ENCODE measurements around the gene NFIB. TPM values are rescaled to one million over a fixed set of nuclear protein-coding genes. Genes with fewer than 3 reads are reported as not detected.

The NFIB gene
- total RNA-seq, 2 donors from 2014 or later, result 47.0 to 65.9 TPM

GRCh38 chr9:14103115-14103514, 210.8 kb downstream of the NFIB start:
- no peak overlapping the region for H3K4me3 ChIP-seq
- H3K9me3 ChIP-seq, result no peaks in the 10 kb centered on the region
- no peak for TF ChIP-seq POLR2A (IDR thresholded peaks at IDR 0.05)
- TF ChIP-seq, protein P1, sequence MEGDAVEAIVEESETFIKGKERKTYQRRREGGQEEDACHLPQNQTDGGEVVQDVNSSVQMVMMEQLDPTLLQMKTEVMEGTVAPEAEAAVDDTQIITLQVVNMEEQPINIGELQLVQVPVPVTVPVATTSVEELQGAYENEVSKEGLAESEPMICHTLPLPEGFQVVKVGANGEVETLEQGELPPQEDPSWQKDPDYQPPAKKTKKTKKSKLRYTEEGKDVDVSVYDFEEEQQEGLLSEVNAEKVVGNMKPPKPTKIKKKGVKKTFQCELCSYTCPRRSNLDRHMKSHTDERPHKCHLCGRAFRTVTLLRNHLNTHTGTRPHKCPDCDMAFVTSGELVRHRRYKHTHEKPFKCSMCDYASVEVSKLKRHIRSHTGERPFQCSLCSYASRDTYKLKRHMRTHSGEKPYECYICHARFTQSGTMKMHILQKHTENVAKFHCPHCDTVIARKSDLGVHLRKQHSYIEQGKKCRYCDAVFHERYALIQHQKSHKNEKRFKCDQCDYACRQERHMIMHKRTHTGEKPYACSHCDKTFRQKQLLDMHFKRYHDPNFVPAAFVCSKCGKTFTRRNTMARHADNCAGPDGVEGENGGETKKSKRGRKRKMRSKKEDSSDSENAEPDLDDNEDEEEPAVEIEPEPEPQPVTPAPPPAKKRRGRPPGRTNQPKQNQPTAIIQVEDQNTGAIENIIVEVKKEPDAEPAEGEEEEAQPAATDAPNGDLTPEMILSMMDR (IDR thresholded peaks at IDR 0.05), result no peak
- intact Hi-C loops (cut with DNase I), result no loop called here
- H3K27ac ChIP-seq, result peak overlapping the region in 1 of 4 donors; percentile 12
- WGBS, 2 donors, result 40 to 48% methylated on average over 3 of the region's 3 CpGs
- peaks cover 28% of the 10 kb centered on the region for H3K4me1 ChIP-seq
- ATAC-seq (no peak), DNase-seq (no peak)
- no peaks in the 10 kb centered on the region for H3K27me3 ChIP-seq
- no peaks in the 10 kb centered on the region for H3K36me3 ChIP-seq (replicated peaks in 1 of 2; ENCODE audit: insufficient read depth in 1 of 2, low read depth in 2 of 2)

GRCh38 chr9:14099737-14100136, 214.2 kb downstream of the NFIB start:
- WGBS, 2 donors, result 94 to 98% methylated on average over 7 of the region's 7 CpGs
- intact Hi-C loops (cut with DNase I), result no loop called here
- Histone ChIP-seq H3K27me3 (no peaks in the 10 kb centered on the region), H3K9me3 (no peaks in the 10 kb centered on the region), H3K4me1 (peaks cover 27% of the 10 kb centered on the region), H3K27ac (no peak overlapping the region), H3K4me3 (no peak overlapping the region), H3K36me3 (replicated peaks in 1 of 2; ENCODE audit: insufficient read depth in 1 of 2, low read depth in 2 of 2) (no peaks in the 10 kb centered on the region)
- DNase-seq, result no peak
- TF ChIP-seq, protein P1 (IDR thresholded peaks at IDR 0.05), result no peak
- no peak for ATAC-seq

- Histone ChIP-seq H3K4me3 (no peak overlapping the region), H3K4me1 (peaks cover 27% of the 10 kb centered on the region), H3K27ac (peak overlapping the region in 3 of 4 donors; percentile 20 to 94 (median 88)), H3K27me3 (no peaks in the 10 kb centered on the region), H3K9me3 (no peaks in the 10 kb centered on the region), H3K36me3 (replicated peaks in 1 of 2; ENCODE audit: insufficient read depth in 1 of 2, low read depth in 2 of 2) (no peaks in the 10 kb centered on the region)
- no peak for DNase-seq
- no peak for ATAC-seq
- intact Hi-C loops (cut with DNase I), result no loop called here
- WGBS, 2 donors, result 51 to 57% methylated on average over 3 of the region's 3 CpGs
- TF ChIP-seq, protein P1 (IDR thresholded peaks at IDR 0.05), result no peak
- TF ChIP-seq POLR2A (IDR thresholded peaks at IDR 0.05), result no peak
Observed at GRCh38 chr9:14098486-14099180, 215.3 kb downstream of the NFIB start.

DNA sequence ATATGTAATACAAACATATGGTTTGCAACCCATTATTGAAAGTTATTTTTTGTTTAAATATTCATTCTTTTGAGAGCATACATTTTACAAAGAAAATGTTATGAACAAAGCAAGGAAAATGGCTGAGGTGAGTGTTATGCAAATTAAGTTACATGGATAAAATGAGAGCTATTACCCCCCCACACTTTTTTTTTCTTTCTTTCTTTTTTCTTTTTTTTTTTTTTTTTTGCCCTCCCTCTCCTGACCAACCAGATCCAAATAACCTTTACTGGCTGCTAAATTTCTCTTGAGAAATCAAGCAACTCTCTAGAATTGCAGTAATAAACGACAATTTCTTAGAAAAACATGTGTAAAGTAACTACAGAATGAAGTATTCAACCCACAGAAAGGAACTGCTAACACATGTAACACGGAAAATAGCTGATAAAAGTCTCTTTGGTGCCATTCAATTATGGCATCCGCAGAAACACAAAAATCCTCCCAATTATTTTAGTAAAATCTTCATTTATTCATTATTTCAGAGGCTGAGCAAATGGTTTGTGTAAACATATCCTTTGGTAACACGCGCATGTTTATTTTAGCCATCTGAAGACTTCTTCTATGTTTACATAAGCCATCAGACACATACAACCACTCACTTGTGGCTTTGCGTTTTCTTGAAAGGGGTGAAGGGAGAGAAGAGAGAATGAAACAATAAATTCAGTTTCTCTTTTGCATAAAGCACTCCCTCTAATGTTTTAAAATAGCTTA, 216.1 kb downstream of the NFIB start:
- ATAC-seq (no peak), DNase-seq (no peak)
- Histone ChIP-seq H3K27me3 (no peaks in the 10 kb centered on the region), H3K27ac (peak overlapping the region; percentile 76 to 94 (median 89)), H3K9me3 (no peaks in the 10 kb centered on the region), H3K36me3 (replicated peaks in 1 of 2; ENCODE audit: insufficient read depth in 1 of 2, low read depth in 2 of 2) (no peaks in the 10 kb centered on the region), H3K4me3 (no peak overlapping the region), H3K4me1 (peaks cover 27% of the 10 kb centered on the region)
- WGBS, 2 donors, result 23 to 32% methylated on average over 6 of the region's 6 CpGs
- TF ChIP-seq, protein P1 (IDR thresholded peaks at IDR 0.05), result no peak
- TF ChIP-seq POLR2A (IDR thresholded peaks at IDR 0.05), result no peak
- intact Hi-C loops (cut with DNase I), result no loop called here

Measured in body of pancreas (tissue), 4 donors.